DOHH2 (cell line): ENCODE measurements around the gene GARNL3.

Experiments used
- EZH2phosphoT487 ChIP-seq: fragments of 200-600 bp; sonication (generic); IDR thresholded peaks from 2 replicates; pipeline ENCODE4 v1.6.1; 2017; ENCODE audit warnings: borderline replicate concordance, mild to moderate bottlenecking, antibody characterized with exemption, low read length, moderate library complexity, mixed read lengths
- TF ChIP-seq, protein P1 (sequence below): fragments of 200-600 bp; sonication (generic); IDR thresholded peaks from one replicate; pipeline ENCODE4 v1.5.1; 2014; ENCODE audit warnings: antibody characterized with exemption, mild to moderate bottlenecking, low read depth, low read length; ENCODE audit not compliant: poor library complexity, severe bottlenecking

DNA sequence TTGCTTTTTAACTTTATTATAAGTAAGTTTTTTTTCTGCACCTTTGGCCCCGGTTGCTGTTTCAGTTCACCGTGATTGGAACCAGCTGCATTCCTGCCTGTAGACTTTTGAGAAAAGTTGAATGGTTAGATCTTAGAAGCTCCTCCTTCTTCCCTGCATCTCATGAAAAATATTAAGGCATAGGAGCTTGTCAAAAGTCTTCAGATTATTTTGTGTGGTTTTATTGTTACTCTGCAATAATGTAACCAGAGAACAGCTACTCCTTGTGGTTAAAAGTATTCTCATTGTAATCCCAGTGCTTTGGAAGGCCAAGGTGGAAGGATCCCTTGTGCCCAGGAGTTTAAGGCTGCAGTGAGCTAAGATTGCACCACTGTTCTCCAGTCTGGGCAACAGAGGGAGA is 129.1 kb downstream of the GARNL3 start:
- TF ChIP-seq, protein P1, sequence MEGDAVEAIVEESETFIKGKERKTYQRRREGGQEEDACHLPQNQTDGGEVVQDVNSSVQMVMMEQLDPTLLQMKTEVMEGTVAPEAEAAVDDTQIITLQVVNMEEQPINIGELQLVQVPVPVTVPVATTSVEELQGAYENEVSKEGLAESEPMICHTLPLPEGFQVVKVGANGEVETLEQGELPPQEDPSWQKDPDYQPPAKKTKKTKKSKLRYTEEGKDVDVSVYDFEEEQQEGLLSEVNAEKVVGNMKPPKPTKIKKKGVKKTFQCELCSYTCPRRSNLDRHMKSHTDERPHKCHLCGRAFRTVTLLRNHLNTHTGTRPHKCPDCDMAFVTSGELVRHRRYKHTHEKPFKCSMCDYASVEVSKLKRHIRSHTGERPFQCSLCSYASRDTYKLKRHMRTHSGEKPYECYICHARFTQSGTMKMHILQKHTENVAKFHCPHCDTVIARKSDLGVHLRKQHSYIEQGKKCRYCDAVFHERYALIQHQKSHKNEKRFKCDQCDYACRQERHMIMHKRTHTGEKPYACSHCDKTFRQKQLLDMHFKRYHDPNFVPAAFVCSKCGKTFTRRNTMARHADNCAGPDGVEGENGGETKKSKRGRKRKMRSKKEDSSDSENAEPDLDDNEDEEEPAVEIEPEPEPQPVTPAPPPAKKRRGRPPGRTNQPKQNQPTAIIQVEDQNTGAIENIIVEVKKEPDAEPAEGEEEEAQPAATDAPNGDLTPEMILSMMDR, result no peak
- no peak for TF ChIP-seq EZH2phosphoT487
